HUES64 (cell line): ENCODE results near the gene CIC.
A peak's percentile ranks its signal among the peaks of the same experiment; 100 is the strongest.
"Not testable (repeated sequence)": the region's sequence is repeated elsewhere in the genome, so short reads cannot be mapped to it uniquely, and the experiment has no call there.

Experiments used
- H3K27ac ChIP-seq: 2 replicates; pipeline ENCODE4 v1.7.0; 2013; ENCODE audit warnings: low read depth, low read length, inconsistent platforms
- H3K27me3 ChIP-seq: 2 replicates; pipeline ENCODE4 v1.6.1; 2013; ENCODE audit warnings: mild to moderate bottlenecking, low read length; ENCODE audit not compliant: insufficient read depth
- H3K36me3 ChIP-seq: 2 replicates; pipeline ENCODE4 v1.6.1; 2013; ENCODE audit warnings: mild to moderate bottlenecking, low read length; ENCODE audit not compliant: insufficient read depth
- H3K4me1 ChIP-seq: 2 replicates; pipeline ENCODE4 v1.6.1; 2013; ENCODE audit warnings: mild to moderate bottlenecking, low read length, moderate library complexity; ENCODE audit not compliant: insufficient read depth
- H3K4me3 ChIP-seq: 2 replicates; pipeline ENCODE4 v1.5.1; 2013; ENCODE audit warnings: mild to moderate bottlenecking, low read length, moderate library complexity
- H3K9ac ChIP-seq: 2 replicates; pipeline ENCODE4 v1.6.1; 2013; ENCODE audit warnings: mild to moderate bottlenecking, low read depth, low read length
- H3K9me3 ChIP-seq: 2 replicates; pipeline ENCODE4 v1.6.1; 2013; ENCODE audit warnings: low read depth, low read length; ENCODE audit not compliant: insufficient read depth
- WGBS: fragments of 150-250, 120-280 bp; methylation state at CpG from one replicate; pipeline ENCODE4 v1.1.7; 2013; ENCODE audit warnings: missing lambda C conversion rate; 5-methylcytosine and 5-hydroxymethylcytosine counted together

CIC gene

DNA sequence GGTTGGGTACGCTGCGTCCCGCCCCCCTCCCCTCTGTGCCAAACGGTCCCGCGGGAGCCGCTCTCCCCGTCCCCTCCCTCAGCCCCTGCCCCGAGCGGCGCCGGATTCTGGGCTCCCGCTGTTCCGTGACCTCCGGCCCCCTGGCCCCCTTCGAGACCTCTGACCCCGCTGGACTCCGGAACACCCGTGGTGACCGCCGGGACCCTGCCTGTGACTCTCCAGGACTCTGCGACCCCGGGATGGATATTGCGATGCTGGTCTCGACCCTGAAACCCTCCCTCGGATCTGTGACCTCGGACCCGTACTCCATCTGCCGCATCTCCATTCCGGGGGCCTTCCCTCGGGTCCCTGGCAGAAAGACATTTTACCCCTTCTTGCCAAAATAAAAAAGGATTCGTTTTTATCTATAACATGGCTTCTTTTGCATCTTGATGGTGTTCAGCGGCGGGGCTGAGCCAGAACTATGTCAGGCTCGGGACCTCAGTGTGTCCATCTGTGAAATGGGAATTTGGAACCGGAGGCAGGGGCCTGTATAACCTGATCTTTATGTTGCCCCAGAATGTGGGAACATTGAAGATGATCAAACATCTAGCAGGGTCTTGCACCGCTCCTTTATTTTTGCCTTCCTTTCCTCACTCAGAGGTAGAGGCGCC, 55.7 kb downstream of the CIC start:
- Histone ChIP-seq H3K36me3 (no peaks in the 10 kb centered on the region), H3K9ac (no peak overlapping the region), H3K4me1 (no peaks in the 10 kb centered on the region), H3K27me3 (peaks cover 39% of the 10 kb centered on the region), H3K27ac (no peak overlapping the region; the same call in 1 of the 2 replicates), H3K4me3 (peak overlapping the region; percentile 46), H3K9me3 (no peaks in the 10 kb centered on the region)
- WGBS, result 2% methylated on average over 38 of the region's 38 CpGs

DNA sequence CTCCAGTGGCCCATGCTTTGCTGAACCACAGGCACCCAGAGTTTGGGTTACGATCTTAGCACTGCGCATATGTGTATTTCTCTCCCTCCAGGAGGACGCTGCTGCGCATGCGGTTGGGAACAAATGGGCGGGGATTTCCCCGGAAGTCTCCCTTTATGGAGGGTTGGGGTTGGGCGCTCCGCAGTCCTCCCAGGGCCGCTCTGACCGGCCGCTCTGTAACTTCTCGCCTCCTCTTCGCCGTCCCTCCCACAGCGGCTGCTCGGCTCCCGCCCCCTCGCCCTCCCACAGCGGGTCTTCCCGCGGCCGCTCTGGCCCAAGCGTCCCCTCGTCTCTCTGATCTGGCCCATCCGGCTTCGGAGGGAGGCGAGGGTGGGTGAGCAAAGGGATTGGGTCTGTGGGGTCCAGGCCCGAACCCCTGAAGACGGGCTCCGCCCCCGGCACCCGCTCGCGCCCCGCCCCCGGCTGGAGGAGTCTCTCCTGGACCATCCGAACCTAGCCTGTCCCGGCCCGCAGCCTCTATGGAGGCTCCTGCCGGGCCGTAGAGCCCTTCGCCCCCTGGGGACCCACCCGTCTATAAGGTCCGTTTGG, 56.4 kb downstream of the CIC start, which contains the start of gene MEGF8:
Gene MEGF8, plus strand, starts transcription at position 328 of the 588 bp plus-strand sequence. CDS start 609 bp downstream, outside the sequence.
- peaks cover 36% of the 10 kb centered on the region for H3K27me3 ChIP-seq
- H3K9ac ChIP-seq, result peak within 1 kb of the TSS; percentile 72
- H3K4me1 ChIP-seq, result no peaks in the 10 kb centered on the region
- WGBS, result under 1% methylated on average over 45 of the region's 45 CpGs
- H3K36me3 ChIP-seq, result no peaks in the 10 kb centered on the region
- peak within 1 kb of the TSS; percentile 91 for H3K4me3 ChIP-seq
- no peaks in the 10 kb centered on the region for H3K9me3 ChIP-seq
- H3K27ac ChIP-seq, result peak within 1 kb of the TSS; percentile 71

DNA sequence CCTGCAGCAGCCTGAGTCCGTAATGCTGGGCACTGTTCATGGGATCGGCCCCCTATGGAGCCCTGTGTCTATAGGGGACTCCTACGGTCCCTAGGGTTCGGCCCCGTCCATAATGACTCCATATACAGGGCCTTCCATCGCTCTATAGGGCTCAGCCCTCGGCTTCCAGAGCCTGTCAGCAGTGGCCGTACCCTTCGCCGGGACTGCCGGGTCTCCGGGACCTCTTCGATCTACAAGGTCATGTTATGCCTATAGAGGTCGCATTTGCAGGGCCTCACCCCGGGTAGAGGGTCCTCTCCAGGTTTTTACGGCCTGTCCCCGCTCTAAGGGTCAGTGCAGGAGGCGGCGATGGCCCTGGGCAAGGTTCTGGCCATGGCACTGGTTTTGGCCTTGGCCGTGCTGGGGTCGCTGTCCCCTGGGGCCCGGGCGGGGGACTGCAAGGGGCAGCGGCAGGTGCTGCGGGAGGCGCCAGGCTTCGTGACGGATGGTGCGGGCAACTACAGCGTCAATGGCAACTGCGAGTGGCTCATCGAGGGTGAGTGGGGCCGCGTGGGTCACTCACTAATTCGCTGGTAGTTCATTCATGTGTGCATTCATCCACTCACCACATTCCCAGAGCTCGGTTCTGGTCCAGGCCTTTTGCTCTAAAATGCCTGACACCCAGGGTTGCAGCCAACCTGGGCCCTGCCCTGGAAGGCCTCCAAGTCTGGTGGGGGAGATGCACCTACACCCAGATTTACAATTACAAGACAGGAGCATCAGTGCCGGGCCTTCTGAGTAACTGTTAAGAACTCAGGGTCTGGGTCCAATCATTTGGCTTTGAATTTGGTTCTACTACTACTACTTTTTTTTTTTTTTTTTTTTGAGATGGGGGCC, 57.1 kb downstream of the CIC start:
- Histone ChIP-seq H3K9me3 (no peaks in the 10 kb centered on the region), H3K9ac (peak overlapping the region; percentile 72), H3K27me3 (peaks cover 33% of the 10 kb centered on the region), H3K27ac (peak overlapping the region; percentile 71), H3K36me3 (no peaks in the 10 kb centered on the region), H3K4me1 (no peaks in the 10 kb centered on the region), H3K4me3 (peak overlapping the region; percentile 91)
- 8% methylated on average over 37 of the region's 37 CpGs for WGBS

DNA sequence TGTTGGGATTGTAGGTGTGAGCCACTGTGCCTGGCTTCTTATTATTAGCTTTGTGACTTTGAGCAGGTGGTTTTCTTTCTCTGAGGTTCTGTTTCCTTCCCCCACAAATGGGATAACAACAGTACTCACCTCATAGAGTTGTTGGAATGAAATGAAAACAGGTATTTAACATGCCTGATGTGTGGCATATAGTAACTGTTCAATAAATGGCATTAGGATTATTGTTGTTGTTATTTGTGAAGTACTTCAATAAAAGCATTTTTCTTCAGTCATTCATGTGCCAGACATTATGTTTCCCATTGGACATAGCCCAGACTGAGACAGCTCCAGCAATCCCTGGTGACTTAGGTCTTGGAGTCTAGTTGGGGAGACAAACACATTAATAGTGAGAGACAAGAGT, 57.9 kb downstream of the CIC start:
- H3K27ac ChIP-seq, result no peak overlapping the region
- no peaks in the 10 kb centered on the region for H3K4me1 ChIP-seq
- peaks cover 28% of the 10 kb centered on the region for H3K27me3 ChIP-seq
- no peaks in the 10 kb centered on the region for H3K36me3 ChIP-seq
- no peak overlapping the region for H3K9ac ChIP-seq
- H3K9me3 ChIP-seq, result no peaks in the 10 kb centered on the region
- H3K4me3 ChIP-seq, result peak overlapping the region; percentile 91; the same call in 1 of the 2 replicates

DNA sequence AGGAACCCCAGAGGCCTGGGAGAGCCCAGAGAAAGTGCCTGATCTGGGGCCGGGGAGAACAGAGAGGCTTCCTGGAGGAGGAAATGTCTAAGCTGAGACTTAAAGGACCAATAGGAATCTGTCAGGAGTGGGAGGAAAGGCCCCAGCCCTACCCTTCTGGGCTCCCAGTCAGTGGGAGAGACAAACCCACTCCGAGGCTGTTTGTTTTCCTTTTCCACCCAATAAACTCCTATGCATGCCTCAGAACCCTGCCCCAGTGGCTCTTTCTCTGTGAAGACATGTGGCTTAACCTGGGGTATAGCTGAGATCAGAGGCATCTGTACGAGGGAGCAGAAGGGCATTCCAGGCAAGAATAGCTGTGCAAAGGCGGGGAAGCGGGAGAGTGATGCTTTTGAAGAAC, 58.3 kb downstream of the CIC start:
- Histone ChIP-seq H3K9me3 (no peaks in the 10 kb centered on the region), H3K27ac (no peak overlapping the region), H3K27me3 (peaks cover 24% of the 10 kb centered on the region), H3K4me3 (no peak overlapping the region), H3K9ac (no peak overlapping the region), H3K36me3 (no peaks in the 10 kb centered on the region), H3K4me1 (no peaks in the 10 kb centered on the region)
- WGBS, result 95% methylated on average over 5 of the region's 5 CpGs

DNA sequence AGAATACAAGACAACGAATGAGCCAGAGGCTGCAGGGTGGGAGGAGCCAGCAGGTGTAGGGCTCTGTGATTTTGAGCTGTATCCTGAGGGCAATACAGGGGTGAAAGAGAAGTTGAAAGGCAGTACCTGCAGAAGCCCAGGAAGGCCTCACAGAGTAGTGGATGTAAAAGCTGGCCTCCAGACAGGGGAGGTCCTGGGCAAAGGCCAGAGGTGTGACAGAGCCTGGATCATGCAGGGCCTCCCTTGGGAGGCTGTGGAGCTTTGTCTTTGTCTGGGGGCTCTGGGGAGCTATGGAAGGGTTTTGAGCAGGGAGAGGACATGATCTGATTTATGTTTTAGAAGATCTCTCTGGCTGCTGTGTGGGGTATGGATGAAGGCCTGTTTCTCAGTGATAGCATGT, 59.1 kb downstream of the CIC start:
- 89% methylated on average over 1 of the region's 1 CpG for WGBS
- H3K4me1 ChIP-seq, result no peaks in the 10 kb centered on the region
- H3K9ac ChIP-seq, result no peak overlapping the region
- no peak overlapping the region for H3K4me3 ChIP-seq
- no peaks in the 10 kb centered on the region for H3K9me3 ChIP-seq
- no peak overlapping the region for H3K27ac ChIP-seq
- peaks cover 19% of the 10 kb centered on the region for H3K27me3 ChIP-seq
- no peaks in the 10 kb centered on the region for H3K36me3 ChIP-seq

DNA sequence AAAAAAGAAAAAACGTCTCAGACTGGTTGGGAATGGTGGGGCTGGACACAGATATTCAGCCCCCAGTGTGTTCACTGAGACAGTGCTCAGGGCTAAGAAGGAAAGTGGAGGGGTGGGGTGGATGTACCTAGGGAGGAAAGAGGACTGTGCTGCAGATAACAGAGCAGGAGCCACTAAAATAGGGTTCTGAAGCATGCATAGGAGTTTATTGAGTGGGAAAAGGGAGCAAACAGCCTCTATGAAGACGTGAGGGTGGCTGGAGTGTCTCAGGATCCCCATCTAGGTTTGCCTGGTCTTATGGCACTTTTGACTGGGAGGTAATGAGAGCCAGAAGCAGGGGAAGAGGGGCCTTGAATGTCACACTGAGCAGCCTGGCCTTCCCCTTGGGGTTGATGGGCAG, 59.8 kb downstream of the CIC start:
- 79% methylated on average over 2 of the region's 2 CpGs for WGBS
- no peak overlapping the region for H3K9ac ChIP-seq

DNA sequence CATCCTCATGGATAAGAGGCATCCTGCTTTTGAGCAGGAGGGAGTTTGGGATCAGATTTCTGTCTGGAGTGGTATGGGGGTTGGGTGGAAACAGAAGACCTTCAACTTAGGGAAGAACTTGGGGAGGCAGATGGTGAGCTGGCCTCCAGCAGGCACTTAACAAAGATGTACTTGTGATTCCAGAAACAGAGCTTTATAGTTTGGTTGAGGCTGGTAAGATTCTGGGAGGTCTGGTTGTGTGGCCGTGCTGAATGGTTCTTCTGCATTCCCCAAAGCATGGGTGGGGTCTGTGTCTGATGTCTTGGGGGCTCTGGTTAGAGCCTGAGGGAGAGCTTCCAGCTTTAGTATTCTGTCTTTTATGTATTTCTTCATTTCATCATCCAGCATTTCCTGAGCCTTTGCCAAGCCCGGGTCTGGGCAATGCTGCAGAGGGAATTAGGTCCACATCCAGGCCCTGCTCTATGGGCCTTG, 61.2 kb downstream of the CIC start:
- no peak overlapping the region for H3K4me3 ChIP-seq
- H3K36me3 ChIP-seq, result no peaks in the 10 kb centered on the region
- no peak overlapping the region for H3K9ac ChIP-seq
- H3K27ac ChIP-seq, result no peak overlapping the region
- 84% methylated on average over 2 of the region's 2 CpGs for WGBS
- no peaks in the 10 kb centered on the region for H3K4me1 ChIP-seq
- H3K9me3 ChIP-seq, result no peaks in the 10 kb centered on the region
- no peaks in the 10 kb centered on the region for H3K27me3 ChIP-seq

More for the DNA sequence above, 59.8 kb downstream of the CIC start:
- no peaks in the 10 kb centered on the region for H3K36me3 ChIP-seq
- no peak overlapping the region for H3K27ac ChIP-seq
- H3K27me3 ChIP-seq, result peaks cover 12% of the 10 kb centered on the region
- no peaks in the 10 kb centered on the region for H3K9me3 ChIP-seq
- H3K4me1 ChIP-seq, result no peaks in the 10 kb centered on the region
- H3K4me3 ChIP-seq, result no peak overlapping the region

DNA sequence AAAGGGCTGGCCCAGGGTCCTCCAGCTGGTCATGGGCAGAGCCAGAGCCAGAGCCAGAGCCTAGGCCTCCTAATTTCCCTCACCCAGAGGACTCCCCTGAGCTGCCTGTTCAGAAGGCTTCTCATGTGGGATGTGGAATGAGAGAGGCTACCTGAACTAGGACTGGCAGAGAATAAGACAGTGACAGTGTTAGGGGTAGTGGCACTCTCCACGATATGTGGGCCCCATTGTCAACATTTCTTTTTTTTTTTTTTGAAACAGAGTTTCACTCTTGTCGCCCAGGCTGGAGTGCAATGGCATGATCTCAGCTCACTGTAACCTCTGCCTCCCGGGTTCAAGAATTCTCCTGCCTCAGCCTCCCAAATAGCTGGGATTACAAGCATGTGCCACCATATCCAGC, 62.3 kb downstream of the CIC start:
- not testable (repeated sequence) for H3K9me3 ChIP-seq, H3K36me3 ChIP-seq, H3K27ac ChIP-seq, H3K27me3 ChIP-seq, H3K4me3 ChIP-seq, H3K9ac ChIP-seq, H3K4me1 ChIP-seq
- 93% methylated on average over 3 of the region's 3 CpGs for WGBS

DNA sequence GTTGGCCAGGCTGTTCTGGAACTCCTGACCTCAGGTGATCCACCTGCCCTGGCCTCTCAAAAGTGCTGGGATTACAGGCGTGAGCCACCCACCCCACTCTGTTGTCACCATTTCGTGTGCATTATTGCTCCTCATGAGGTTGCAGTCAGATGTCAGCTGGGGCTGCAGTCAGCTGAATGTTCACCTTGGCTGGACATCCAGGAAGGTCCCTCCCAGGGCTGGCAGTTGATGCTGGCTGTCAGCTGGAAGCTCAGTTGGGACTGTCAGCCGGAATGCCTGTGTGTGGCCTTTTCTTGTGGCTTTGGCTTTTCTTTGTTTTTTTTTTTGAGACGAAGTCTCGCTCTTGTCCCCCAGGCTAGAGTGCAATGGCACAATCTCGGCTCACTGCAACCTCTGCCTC, 63.0 kb downstream of the CIC start:
- Histone ChIP-seq H3K27me3 (no peaks in the 10 kb centered on the region), H3K9ac (no peak overlapping the region), H3K36me3 (peaks cover 12% of the 10 kb centered on the region), H3K9me3 (no peaks in the 10 kb centered on the region), H3K4me3 (no peak overlapping the region), H3K4me1 (no peaks in the 10 kb centered on the region), H3K27ac (no peak overlapping the region)
- 96% methylated on average over 6 of the region's 6 CpGs for WGBS

DNA sequence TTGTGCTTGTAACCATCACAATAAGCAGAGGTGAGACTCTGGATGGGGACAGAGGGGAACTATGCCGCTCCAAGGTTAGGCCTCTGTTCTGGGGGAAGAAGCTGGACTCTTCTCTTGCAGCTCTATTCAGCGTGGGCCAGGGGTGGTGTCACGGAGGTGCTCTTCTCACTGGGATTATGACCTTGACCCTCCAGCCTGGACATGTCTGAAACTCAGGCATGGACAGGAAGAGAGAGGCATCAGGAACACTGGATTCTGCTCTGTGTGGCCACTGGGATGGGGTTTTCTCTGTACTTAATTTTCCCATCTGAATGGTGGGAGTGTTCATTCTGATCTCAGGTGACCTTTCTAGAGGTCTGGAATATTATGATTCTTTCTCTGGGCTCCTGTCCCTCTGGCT, 64.0 kb downstream of the CIC start:
- Histone ChIP-seq H3K36me3 (peaks cover 13% of the 10 kb centered on the region), H3K27ac (no peak overlapping the region), H3K4me3 (no peak overlapping the region), H3K9me3 (no peaks in the 10 kb centered on the region), H3K9ac (no peak overlapping the region), H3K27me3 (no peaks in the 10 kb centered on the region), H3K4me1 (no peaks in the 10 kb centered on the region)
- 92% methylated on average over 3 of the region's 3 CpGs for WGBS
